Central memory CD8-positive, alpha-beta T cell (primary cell): ENCODE results near the gene GHDC.
A peak's percentile ranks its signal among the peaks of the same experiment; 100 is the strongest.

ENCODE experiments used
- ATAC-seq: fragments of 150-1000 bp; cut with Tn5 transposase; replicated peaks from 2 replicates; pipeline ENCODE4 v1.10.0; 2022; ENCODE audit warnings: mild to moderate bottlenecking, moderate FRiP score, moderate number of reproducible peaks; ENCODE audit not compliant: poor library complexity, severe bottlenecking; ENCODE audit errors: extremely low read depth
- DNase-seq, 2 donors: peaks; one replicate each; pipeline ENCODE4 v3.0.0; 2021; ENCODE audit warnings: low spot score in 2 of 2
- H3K27ac Mint-ChIP-seq: one replicate; pipeline ENCODE4 v1.8.0; 2022; ENCODE audit warnings: low read depth, mild to moderate bottlenecking, moderate library complexity, mixed read lengths
- H3K27me3 Mint-ChIP-seq: one replicate; pipeline ENCODE4 v1.8.0; 2022; ENCODE audit warnings: mixed read lengths
- H3K36me3 Mint-ChIP-seq: one replicate; pipeline ENCODE4 v1.8.0; 2022; ENCODE audit warnings: mild to moderate bottlenecking, moderate library complexity, mixed read lengths; ENCODE audit not compliant: insufficient read depth
- H3K4me1 Mint-ChIP-seq: one replicate; pipeline ENCODE4 v1.8.0; 2022; ENCODE audit warnings: mixed read lengths
- H3K4me3 Mint-ChIP-seq: one replicate; pipeline ENCODE4 v1.8.0; 2022; ENCODE audit warnings: mild to moderate bottlenecking, moderate library complexity, mixed read lengths
- H3K9me3 Mint-ChIP-seq: one replicate; pipeline ENCODE4 v1.8.0; 2022; ENCODE audit warnings: mixed read lengths

Gene GHDC

GRCh38 chr17:42185621-42185930, 8.7 kb downstream of the GHDC start:
- DNase-seq (no peak), ATAC-seq (no peak)
- Mint-ChIP-seq H3K36me3 (peaks cover 8% of the 10 kb centered on the region), H3K4me1 (peaks cover 29% of the 10 kb centered on the region), H3K9me3 (no peaks in the 10 kb centered on the region), H3K27me3 (no peaks in the 10 kb centered on the region), H3K4me3 (peak overlapping the region; percentile 81), H3K27ac (no peak overlapping the region)

- ATAC-seq (no peak), DNase-seq (no peak)
- peak within 1 kb of the TSS; percentile 85 for H3K27ac Mint-ChIP-seq
- peaks cover 29% of the 10 kb centered on the region for H3K4me1 Mint-ChIP-seq
- no peaks in the 10 kb centered on the region for H3K9me3 Mint-ChIP-seq
- peak within 1 kb of the TSS; percentile 81 for H3K4me3 Mint-ChIP-seq
- peaks cover 8% of the 10 kb centered on the region for H3K36me3 Mint-ChIP-seq
- H3K27me3 Mint-ChIP-seq, result no peaks in the 10 kb centered on the region
These were observed 9.3 kb downstream of the GHDC start, which contains the start of gene HCRT for GRCh38 chr17:42184713-42185620. Gene HCRT, minus strand, starts transcription at chr17:42185452. Its CDS starts 87 bp downstream, at chr17:42185365.

- peak overlapping the region; percentile 85 for H3K27ac Mint-ChIP-seq
- peak; percentile 60 to 71 for DNase-seq
- H3K9me3 Mint-ChIP-seq, result no peaks in the 10 kb centered on the region
- peaks cover 8% of the 10 kb centered on the region for H3K36me3 Mint-ChIP-seq
- H3K27me3 Mint-ChIP-seq, result no peaks in the 10 kb centered on the region
- ATAC-seq, result peak; percentile 59
- peaks cover 37% of the 10 kb centered on the region for H3K4me1 Mint-ChIP-seq
- peak overlapping the region; percentile 81 for H3K4me3 Mint-ChIP-seq
These were observed 10.3 kb downstream of the GHDC start for GRCh38 chr17:42183741-42184711.

GRCh38 chr17:42182927-42183734, 11.2 kb downstream of the GHDC start:
- no peak for DNase-seq
- Mint-ChIP-seq H3K36me3 (peaks cover 8% of the 10 kb centered on the region), H3K27me3 (no peaks in the 10 kb centered on the region), H3K9me3 (no peaks in the 10 kb centered on the region), H3K4me3 (peak overlapping the region; percentile 81), H3K27ac (peak overlapping the region; percentile 85), H3K4me1 (peaks cover 45% of the 10 kb centered on the region)
- no peak for ATAC-seq

DNA sequence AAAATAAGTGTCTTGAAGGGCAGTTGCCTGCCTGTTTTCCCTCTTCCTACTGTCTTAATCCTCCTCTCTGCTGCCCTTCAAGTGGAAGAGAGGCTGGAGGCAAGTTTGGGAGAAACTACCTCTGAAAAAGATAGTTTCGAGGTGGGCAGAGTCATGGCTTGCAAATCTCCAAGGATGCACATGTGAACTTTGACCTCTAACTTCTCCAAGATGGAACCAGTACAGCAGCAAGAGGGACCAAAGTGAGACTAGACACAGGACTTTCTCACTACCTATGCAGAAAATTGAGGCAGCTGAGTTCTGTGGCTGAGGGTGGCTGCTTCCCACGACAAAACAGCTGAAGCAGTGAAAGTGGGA, 12.5 kb downstream of the GHDC start:
- DNase-seq (no peak), ATAC-seq (no peak)
- Mint-ChIP-seq H3K27me3 (no peaks in the 10 kb centered on the region), H3K4me1 (peaks cover 45% of the 10 kb centered on the region), H3K9me3 (no peaks in the 10 kb centered on the region), H3K27ac (no peak overlapping the region), H3K4me3 (peak overlapping the region; percentile 70), H3K36me3 (peaks cover 8% of the 10 kb centered on the region)

DNA sequence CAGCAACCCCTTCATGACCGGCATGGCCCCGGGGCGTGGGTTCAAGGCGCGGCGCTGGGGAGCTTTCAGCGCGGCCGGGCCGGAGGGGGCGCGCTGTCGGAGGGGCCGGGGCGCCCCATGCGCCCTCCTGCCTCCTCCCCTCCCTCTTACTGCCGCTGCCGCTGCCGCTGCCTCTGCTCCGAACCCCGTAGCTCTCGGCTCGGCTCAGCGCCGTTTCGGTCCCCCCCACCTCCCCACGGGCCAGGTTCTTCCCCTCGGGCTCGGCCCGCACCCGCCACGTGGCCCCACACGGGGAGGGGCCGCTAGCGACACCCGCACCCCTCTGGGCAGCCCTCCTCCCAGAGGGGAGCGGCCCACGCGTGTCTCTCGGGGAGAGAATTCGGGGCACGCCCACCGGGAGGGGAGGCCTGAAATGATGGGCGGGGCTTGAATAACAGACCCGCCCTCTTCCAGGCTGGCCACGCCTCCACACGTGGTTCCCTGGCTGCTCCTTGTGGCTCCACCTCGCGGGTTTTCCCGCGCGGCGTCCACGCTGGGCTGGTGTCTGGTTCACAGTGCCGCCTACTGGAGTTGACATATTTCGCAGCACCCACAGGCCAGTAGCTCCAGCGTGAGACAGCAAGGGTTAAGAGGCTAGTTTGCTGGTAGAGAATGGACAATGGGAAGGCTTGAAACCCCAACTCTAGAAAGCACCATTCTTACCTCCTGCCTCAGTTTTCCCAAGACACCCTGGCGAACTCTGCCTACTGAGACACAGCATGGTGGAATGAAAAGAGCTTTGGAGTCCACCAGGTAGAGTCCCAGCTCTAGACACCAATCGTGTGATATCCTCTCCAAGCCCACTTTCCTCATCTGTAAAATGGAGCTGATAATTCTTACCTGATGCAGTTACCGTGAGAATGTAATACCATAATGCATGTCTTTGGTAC, 13.1 kb downstream of the GHDC start, which contains the start of gene KCNH4:
TSS of gene KCNH4 (minus strand) at position 221 of the 929 bp plus-strand sequence. CDS start at position 24, 197 bp downstream.
- H3K4me3 Mint-ChIP-seq, result peak within 1 kb of the TSS; percentile 70
- H3K9me3 Mint-ChIP-seq, result no peaks in the 10 kb centered on the region
- peaks cover 8% of the 10 kb centered on the region for H3K36me3 Mint-ChIP-seq
- no peaks in the 10 kb centered on the region for H3K27me3 Mint-ChIP-seq
- peak; percentile 62 to 79 for DNase-seq
- H3K4me1 Mint-ChIP-seq, result peaks cover 45% of the 10 kb centered on the region
- ATAC-seq, result peak; percentile 45
- no peak within 1 kb of the TSS for H3K27ac Mint-ChIP-seq

DNA sequence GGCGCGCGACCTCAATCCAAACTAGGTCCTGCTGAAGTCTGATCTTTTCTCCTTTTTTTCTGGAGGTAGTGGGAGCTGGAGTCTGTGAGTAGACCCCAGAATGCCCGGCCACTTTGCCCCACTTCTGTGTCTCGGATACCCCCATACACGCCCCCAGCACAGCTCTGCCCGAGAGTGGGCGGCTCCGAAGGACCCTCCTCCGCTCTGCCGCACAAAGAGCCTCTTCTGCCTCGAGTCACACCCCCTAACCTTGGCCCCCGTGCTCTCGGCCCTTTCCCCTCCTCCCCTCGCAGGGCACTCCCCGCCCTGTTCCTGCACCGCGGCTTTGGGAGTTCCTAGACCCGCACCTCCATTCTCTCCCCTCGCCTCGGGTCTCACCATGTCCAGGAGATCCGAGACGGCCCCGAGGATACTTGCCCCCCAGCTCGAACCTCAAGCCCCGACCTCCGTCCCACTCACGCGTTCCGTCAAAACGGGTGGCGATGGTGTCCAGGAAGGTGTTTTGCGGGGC, 13.8 kb downstream of the GHDC start:
- Mint-ChIP-seq H3K4me3 (peak overlapping the region; percentile 70), H3K27ac (no peak overlapping the region), H3K9me3 (no peaks in the 10 kb centered on the region), H3K4me1 (peaks cover 45% of the 10 kb centered on the region), H3K36me3 (peaks cover 7% of the 10 kb centered on the region), H3K27me3 (no peaks in the 10 kb centered on the region)
- DNase-seq (no peak), ATAC-seq (no peak)

DNA sequence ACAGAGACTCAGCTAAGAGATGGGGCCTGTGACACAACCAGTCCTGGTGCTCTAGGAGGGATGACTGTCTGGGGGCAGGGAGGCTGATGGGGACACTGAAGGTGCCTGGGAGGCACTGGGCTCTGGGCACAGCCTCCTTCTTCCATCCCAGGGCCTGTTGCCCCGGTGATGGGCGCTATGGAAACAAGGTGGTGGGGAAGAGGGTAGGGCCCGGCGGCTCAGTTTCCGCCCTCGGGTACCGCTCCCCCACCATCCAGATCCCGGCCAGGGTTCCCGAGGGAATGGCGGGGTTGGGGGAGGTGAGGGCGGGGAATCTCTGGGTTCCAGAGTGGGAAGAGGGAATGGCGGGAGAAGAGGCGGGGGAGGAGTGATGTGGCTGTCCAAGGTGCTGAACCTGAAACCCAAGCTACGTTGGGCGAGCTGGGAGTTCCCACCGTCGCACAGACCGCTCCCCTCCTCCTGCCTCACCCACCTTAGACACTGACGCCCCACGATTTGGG, 14.3 kb downstream of the GHDC start:
- Mint-ChIP-seq H3K4me1 (peaks cover 42% of the 10 kb centered on the region), H3K9me3 (no peaks in the 10 kb centered on the region), H3K27me3 (no peaks in the 10 kb centered on the region), H3K36me3 (peaks cover 7% of the 10 kb centered on the region), H3K27ac (no peak overlapping the region), H3K4me3 (peak overlapping the region; percentile 70)
- no peak for DNase-seq
- ATAC-seq, result no peak

- Mint-ChIP-seq H3K4me1 (peaks cover 36% of the 10 kb centered on the region), H3K27me3 (no peaks in the 10 kb centered on the region), H3K4me3 (peak overlapping the region; percentile 70), H3K36me3 (peaks cover 4% of the 10 kb centered on the region), H3K27ac (no peak overlapping the region), H3K9me3 (no peaks in the 10 kb centered on the region)
- DNase-seq (no peak), ATAC-seq (no peak)
These were observed 15.0 kb downstream of the GHDC start for GRCh38 chr17:42179335-42179734.

DNA sequence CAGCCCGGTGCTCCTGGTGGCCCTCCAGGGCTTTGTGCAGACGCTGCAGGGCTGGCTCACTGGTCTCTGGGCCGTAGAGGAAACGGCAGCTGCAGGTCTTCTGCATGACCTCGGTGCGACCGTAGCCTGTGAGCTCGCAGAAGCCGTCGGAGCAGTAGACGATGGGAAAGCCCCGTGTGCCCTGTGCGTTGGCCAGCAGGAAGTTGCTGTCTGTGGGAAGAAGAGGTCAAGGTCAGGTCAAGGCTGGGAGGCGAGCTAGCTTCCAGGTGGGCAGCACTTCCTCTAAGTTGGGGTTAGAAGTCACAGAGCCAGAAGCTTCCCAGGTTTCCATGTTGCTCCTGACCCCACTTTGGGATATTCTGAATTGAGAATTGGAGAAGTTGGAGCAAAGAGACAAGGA, 15.5 kb downstream of the GHDC start:
- no peaks in the 10 kb centered on the region for H3K9me3 Mint-ChIP-seq
- H3K36me3 Mint-ChIP-seq, result peaks cover 3% of the 10 kb centered on the region
- ATAC-seq (no peak), DNase-seq (no peak)
- H3K27me3 Mint-ChIP-seq, result no peaks in the 10 kb centered on the region
- H3K4me3 Mint-ChIP-seq, result no peak overlapping the region
- peaks cover 34% of the 10 kb centered on the region for H3K4me1 Mint-ChIP-seq
- no peak overlapping the region for H3K27ac Mint-ChIP-seq

- H3K27me3 Mint-ChIP-seq, result no peaks in the 10 kb centered on the region
- H3K27ac Mint-ChIP-seq, result no peak overlapping the region
- H3K4me1 Mint-ChIP-seq, result peaks cover 23% of the 10 kb centered on the region
- H3K36me3 Mint-ChIP-seq, result peaks cover 2% of the 10 kb centered on the region
- ATAC-seq (no peak), DNase-seq (no peak)
- no peaks in the 10 kb centered on the region for H3K9me3 Mint-ChIP-seq
- no peak overlapping the region for H3K4me3 Mint-ChIP-seq
These were observed 16.6 kb downstream of the GHDC start for GRCh38 chr17:42177684-42178083.
